A673 (cell line): ENCODE measurements around the gene OR4F15.

Source experiments
- CTCF ChIP-seq: fragments of 300-800, 200-600 bp; sonication (generic); conservative IDR thresholded peaks from 2 replicates; pipeline ENCODE4 v1.5.1; 2017; ENCODE audit warnings: low read depth, mild to moderate bottlenecking, antibody characterized with exemption, low read length, moderate library complexity, mixed read lengths
- EZH2 ChIP-seq: fragments of 200-600 bp; sonication (generic); IDR thresholded peaks from 2 replicates; pipeline ENCODE4 v1.6.1; 2017; ENCODE audit warnings: borderline replicate concordance, low read depth, mild to moderate bottlenecking, mixed read lengths, antibody characterized with exemption, low read length; ENCODE audit not compliant: poor library complexity, severe bottlenecking

- no peak for TF ChIP-seq CTCF
- TF ChIP-seq EZH2: no peak
These were observed 4.6 kb upstream of the OR4F15 start for GRCh38 chr15:101807345-101807945.
